B cell (primary cell): ENCODE data around the gene STRIP1.

Experiments used
- CTCF ChIP-seq: fragments of 200-600 bp; IDR thresholded peaks from one replicate; pipeline ENCODE4 v1.8.0; 2022; ENCODE audit warnings: antibody characterized with exemption, mild to moderate bottlenecking
- EZH2 ChIP-seq: IDR thresholded peaks from 2 replicates; pipeline ENCODE4 v1.6.1; 2012; ENCODE audit warnings: borderline replicate concordance, low read depth, mild to moderate bottlenecking, moderate library complexity, low read length; ENCODE audit not compliant: insufficient read depth, poor library complexity, severe bottlenecking

GRCh38 chr1:110032327-110032726 is 2.1 kb upstream of the STRIP1 start:
- TF ChIP-seq CTCF = no peak
- TF ChIP-seq EZH2 = no peak
